GM23338 (cell line): ENCODE data around the gene GPR55.

ENCODE experiments used
- EZH2 ChIP-seq: fragments of 200-600 bp; sonication (generic); IDR thresholded peaks from one replicate; pipeline ENCODE4 v1.8.0; 2017; ENCODE audit warnings: antibody characterized with exemption, mild to moderate bottlenecking, low read depth; ENCODE audit not compliant: unreplicated experiment
- EZH2phosphoT487 ChIP-seq: fragments of 200-600 bp; sonication (generic); IDR thresholded peaks from one replicate; pipeline ENCODE4 v1.8.1; 2018; ENCODE audit warnings: antibody characterized with exemption; ENCODE audit not compliant: unreplicated experiment
- JUNB ChIP-seq: IDR thresholded peaks from one replicate; pipeline ENCODE4 v1.6.1; 2016; ENCODE audit warnings: antibody characterized with exemption; ENCODE audit not compliant: unreplicated experiment
- NANOG ChIP-seq: IDR thresholded peaks from 2 replicates; pipeline ENCODE4 v1.6.1; 2016; ENCODE audit warnings: antibody characterized with exemption, borderline replicate concordance
- POLR2AphosphoS5 ChIP-seq: IDR thresholded peaks from 2 replicates; pipeline ENCODE4 v1.6.1; 2016; ENCODE audit warnings: antibody characterized with exemption, low read depth
- ZNF114 ChIP-seq: fragments of 250-450 bp; sonication (Bioruptor Pico); IDR thresholded peaks from 2 replicates; pipeline ENCODE4 v1.5.0; 2020; ENCODE audit warnings: mild to moderate bottlenecking, moderate library complexity
- TF ChIP-seq, protein P1 (sequence below), 2 experiments: fragments of 200-600 bp in 1 of 2; sonication (generic) in 1 of 2; conservative IDR thresholded peaks; 2 replicates each; pipeline versions ENCODE4 v1.5.1 to v1.6.1; 2016 to 2017; ENCODE audit warnings: antibody characterized with exemption in 2 of 2, low read depth in 2 of 2, mild to moderate bottlenecking in 2 of 2, moderate library complexity in 1 of 2

DNA sequence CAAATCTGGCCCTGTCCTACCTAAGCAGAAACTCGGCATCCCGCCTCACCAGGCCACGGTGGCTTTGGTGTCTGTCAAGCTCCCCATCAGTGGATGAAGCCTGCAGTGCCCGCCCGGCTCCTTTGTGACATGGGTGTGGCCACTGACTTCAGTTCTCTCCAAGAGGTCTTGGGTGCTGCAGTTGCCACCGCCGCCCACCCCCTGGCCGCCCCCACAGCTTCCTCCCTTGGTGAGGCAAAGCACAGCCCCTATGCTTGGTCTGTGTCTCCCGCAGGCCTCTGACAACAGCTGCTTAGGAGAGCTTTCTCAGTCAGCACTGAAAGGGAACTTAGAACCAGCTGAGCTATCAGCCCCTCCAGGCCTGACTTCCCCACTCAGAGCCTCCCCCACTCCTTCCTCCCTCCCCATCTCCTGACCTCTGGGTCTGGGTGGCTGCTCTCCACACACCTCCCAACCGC lies 22.9 kb upstream of the GPR55 start:
- TF ChIP-seq, protein P1, sequence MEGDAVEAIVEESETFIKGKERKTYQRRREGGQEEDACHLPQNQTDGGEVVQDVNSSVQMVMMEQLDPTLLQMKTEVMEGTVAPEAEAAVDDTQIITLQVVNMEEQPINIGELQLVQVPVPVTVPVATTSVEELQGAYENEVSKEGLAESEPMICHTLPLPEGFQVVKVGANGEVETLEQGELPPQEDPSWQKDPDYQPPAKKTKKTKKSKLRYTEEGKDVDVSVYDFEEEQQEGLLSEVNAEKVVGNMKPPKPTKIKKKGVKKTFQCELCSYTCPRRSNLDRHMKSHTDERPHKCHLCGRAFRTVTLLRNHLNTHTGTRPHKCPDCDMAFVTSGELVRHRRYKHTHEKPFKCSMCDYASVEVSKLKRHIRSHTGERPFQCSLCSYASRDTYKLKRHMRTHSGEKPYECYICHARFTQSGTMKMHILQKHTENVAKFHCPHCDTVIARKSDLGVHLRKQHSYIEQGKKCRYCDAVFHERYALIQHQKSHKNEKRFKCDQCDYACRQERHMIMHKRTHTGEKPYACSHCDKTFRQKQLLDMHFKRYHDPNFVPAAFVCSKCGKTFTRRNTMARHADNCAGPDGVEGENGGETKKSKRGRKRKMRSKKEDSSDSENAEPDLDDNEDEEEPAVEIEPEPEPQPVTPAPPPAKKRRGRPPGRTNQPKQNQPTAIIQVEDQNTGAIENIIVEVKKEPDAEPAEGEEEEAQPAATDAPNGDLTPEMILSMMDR (conservative IDR thresholded peaks at IDR 0.05; ENCODE audit: low read depth in 2 of 2), result no peak
- TF ChIP-seq POLR2AphosphoS5 (no peak), EZH2phosphoT487 (no peak), EZH2 (no peak), ZNF114 (CRISPR knock-in tag) (no peak), JUNB (no peak), NANOG (no peak)
